ENCODE data around the gene ZFAND3. TPM values are rescaled to one million over a fixed set of nuclear protein-coding genes. Genes with fewer than 3 reads are reported as not detected.

ZFAND3 gene
- total RNA-seq, 1 experiment from 2014 or later, result 34.7 TPM

DNA sequence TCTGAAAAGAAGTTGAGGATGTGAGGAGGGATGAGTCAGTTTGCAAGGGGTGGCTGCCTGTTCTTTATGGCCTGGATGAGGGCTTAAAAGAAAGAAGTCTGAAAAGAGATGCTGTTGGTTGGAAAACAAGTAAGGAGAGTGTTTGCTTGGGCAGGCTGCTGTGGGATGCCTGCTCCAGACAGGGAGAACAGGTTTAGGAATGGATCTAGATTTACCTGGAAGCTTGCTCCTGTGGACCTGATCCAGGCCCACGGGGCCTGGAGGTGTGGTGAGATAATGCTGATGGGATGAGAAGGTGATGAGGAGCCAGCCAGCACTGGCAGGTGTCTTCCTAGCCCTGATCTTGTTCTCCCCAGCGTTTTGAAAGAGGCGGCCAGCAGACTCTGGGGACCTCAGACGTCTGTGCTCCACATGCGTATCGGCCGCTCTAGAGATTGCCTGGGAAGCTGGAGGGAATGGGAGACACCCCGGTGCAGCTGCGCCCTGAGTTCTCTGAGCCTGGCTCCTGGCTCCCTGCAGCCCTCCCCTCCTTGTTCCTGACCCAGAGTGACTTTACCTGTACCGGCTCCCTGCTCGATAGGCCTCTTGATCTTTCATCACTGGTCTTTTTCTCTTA, 331.3 kb downstream of the ZFAND3 start:
- in situ Hi-C loops (cut with HindIII; ENCODE audit: low sequenced_read_pairs), result no loop called here
- no peak for DNase-seq (ENCODE audit: low spot score)

DNA sequence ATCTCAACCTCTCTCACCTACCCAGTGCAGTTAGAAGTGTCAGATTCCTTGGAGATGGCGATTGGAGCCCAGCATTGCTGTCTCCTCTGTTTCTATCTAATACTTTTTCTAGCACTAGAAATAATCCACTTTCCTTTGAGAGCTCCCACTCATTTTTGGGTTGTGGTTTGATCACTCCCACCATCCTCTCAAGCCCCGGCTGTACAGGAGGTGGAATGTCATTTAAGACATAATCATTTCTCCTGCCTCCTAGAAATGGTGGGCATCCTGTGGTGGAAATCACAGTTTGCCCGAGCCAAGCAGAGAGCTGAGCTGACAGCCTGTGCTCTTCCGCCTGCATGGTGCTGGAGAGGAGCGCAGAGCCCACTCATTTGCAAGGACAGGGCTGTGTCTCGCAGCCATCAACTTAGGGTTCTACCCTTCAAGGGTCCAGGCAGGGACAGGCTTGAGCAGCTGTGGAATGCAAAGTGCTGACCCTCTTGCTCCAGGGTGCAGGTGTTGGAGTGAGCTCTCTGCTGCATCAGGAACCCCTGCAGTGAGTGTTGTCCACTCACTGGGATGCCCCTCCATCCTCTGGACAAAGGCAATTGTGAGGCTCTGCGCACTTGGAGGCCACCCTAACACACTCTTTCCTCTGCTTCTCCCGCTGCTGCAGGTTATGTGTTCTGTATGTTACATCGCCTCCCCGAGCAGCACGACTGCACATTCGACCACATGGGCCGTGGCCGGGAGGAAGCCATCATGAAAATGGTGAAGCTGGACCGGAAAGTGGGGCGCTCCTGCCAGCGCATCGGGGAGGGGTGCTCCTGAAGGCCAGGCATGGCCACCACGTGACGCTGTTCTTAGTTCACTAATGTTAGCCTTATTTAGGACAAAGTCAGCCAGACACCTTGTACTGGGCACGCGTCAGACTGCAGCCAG, 332.3 kb downstream of the ZFAND3 start:
- in situ Hi-C loops (cut with HindIII; ENCODE audit: low sequenced_read_pairs), result no loop called here
- no peak for DNase-seq (ENCODE audit: low spot score)

- DNase-seq (ENCODE audit: low spot score), result no peak
Observed at GRCh38 chr6:38152620-38153019, 333.1 kb downstream of the ZFAND3 start.

GRCh38 chr6:38153076-38153797, 333.7 kb downstream of the ZFAND3 start:
- in situ Hi-C loops (cut with HindIII; ENCODE audit: low sequenced_read_pairs), result no loop called here
- no peak for DNase-seq (ENCODE audit: low spot score)

More at GRCh38 chr6:38152620-38153019, 333.1 kb downstream of the ZFAND3 start:
- in situ Hi-C loops (cut with HindIII; ENCODE audit: low sequenced_read_pairs), result no loop called here

DNA sequence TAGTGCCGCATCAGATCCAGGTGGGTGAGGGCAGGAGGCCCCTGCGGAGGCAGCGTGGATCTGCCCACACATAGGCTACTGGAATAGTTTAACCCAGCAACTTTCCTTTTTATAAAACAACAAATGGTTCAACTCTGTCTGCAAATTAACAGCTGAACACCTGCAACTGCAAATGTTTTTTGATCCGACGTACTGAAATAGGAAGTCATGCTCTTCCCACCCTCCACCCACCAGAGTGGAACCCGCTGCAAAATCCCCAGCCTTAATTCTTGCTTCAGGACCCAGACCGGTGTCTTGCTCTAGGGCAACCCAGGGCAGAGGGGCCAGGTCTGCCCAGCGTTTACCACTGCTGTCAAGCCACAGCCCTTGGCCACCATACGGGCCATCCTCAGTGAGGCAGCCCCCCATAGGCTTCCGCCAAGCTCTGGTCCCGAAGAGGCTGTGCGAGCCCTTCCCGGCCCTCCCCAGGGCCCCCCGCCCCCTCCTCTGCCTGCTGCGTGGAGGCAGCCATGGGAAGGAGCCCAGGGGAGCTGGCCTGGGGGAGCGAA, 334.3 kb downstream of the ZFAND3 start:
- in situ Hi-C loops (cut with HindIII; ENCODE audit: low sequenced_read_pairs), result no loop called here
- DNase-seq (ENCODE audit: low spot score), result no peak

DNA sequence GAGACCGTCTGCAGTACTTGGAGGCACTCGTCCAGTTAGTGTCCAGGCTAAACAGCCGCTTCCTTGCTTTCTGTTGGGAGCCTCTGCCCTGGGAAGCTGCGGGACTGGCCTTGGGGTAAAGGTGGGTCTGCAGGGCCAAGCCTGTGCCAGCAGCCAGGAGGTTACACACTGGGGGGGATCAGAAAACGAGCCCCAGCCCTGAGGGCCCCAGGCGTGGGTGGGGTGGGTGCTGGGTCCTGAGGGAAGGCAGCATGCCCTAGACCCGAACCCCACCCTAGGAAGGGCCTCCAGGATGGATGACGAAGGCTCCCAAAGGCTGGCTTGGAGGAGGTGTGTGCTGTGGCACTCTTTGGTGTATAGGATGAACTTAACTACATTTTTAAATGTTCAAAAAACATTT, 335.2 kb downstream of the ZFAND3 start:
- no peak for DNase-seq (ENCODE audit: low spot score)
- in situ Hi-C loops (cut with HindIII; ENCODE audit: low sequenced_read_pairs), result no loop called here

- in situ Hi-C loops (cut with HindIII; ENCODE audit: low sequenced_read_pairs), result no loop called here
- DNase-seq (ENCODE audit: low spot score), result no peak
Observed at GRCh38 chr6:38155144-38155543, 335.6 kb downstream of the ZFAND3 start.

GRCh38 chr6:38155621-38156204, 336.2 kb downstream of the ZFAND3 start:
- in situ Hi-C loops (cut with HindIII; ENCODE audit: low sequenced_read_pairs), result no loop called here
- DNase-seq (ENCODE audit: low spot score), result no peak

DNA sequence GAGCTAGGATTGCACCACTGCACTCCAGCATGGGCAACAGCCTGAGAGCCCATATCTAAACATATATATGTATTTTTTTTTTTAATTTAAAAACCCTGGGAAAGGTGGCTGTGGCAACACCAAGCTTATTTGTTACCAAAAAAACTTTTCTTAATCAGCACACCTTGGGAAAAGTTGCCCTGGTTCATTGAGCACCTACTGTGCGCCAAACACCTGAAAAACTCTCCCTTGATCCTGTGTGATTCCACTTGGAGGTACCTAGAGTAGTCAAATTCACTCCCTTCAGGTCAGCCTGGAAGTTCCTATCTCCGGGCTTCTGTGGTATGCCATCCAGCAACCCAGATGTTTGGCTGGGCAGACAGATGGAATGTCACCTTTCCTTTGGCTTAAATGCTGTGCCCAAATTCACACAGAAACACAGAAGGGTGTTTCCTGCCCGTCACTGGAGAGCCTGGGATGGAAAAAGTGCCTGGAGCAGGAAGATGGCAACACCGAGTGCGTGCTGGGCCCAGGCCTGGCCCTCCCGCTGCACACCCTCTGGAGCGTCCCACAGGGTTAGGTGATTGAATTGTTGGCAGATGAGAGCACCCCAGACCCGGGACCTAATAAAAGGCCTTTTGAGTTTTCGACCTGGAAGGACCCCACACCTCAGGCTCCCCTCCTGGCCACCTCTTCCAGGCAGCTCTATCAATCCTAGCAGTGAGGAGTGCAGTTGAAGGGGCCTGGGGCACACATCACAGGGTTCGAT, 337.5 kb downstream of the ZFAND3 start:
- no peak for DNase-seq (ENCODE audit: low spot score)
- in situ Hi-C loops (cut with HindIII; ENCODE audit: low sequenced_read_pairs), result no loop called here

- no peak for DNase-seq (ENCODE audit: low spot score)
- in situ Hi-C loops (cut with HindIII; ENCODE audit: low sequenced_read_pairs), result no loop called here
Observed at GRCh38 chr6:38157905-38158304, 338.4 kb downstream of the ZFAND3 start.

DNA sequence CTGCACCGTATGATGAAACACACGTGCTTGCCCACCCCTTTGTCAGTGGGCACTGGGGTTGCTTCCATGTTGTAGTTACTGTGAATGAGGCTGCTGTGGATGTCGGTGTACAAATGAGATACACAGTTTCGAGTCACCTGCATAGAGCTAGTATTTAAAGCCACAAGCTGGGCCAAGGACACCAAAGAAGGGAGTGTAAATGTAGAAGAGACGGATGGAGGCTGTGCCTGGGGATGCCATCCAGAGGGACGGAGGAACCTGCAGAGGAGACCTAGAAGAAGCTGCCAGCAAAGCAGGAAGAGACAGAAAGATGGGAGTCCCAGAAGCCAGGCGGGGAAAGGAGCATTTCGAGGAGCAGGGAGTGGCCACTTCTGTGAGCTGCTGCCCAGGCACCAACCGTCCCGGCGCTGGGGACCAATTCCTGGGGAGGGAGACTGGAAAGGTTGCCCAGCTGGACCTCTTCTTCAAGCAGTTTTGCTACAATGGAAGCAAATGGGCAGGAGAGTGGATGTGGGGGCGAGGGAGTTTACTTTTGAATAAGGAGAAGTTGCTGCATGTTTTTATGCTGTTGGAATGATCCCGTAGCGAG, 339.3 kb downstream of the ZFAND3 start:
- in situ Hi-C loops (cut with HindIII; ENCODE audit: low sequenced_read_pairs), result no loop called here
- DNase-seq (ENCODE audit: low spot score), result no peak

GRCh38 chr6:38159596-38159995, 340.1 kb downstream of the ZFAND3 start:
- DNase-seq (ENCODE audit: low spot score), result no peak
- in situ Hi-C loops (cut with HindIII; ENCODE audit: low sequenced_read_pairs), result no loop called here

GRCh38 chr6:38160831-38161230, 341.3 kb downstream of the ZFAND3 start:
- DNase-seq (ENCODE audit: low spot score), result no peak
- in situ Hi-C loops (cut with HindIII; ENCODE audit: low sequenced_read_pairs), result no loop called here

- DNase-seq (ENCODE audit: low spot score), result no peak
- in situ Hi-C loops (cut with HindIII; ENCODE audit: low sequenced_read_pairs), result no loop called here
Observed at GRCh38 chr6:38161331-38161730, 341.8 kb downstream of the ZFAND3 start.

GRCh38 chr6:38161754-38162492, 342.4 kb downstream of the ZFAND3 start:
- no peak for DNase-seq (ENCODE audit: low spot score)
- in situ Hi-C loops (cut with HindIII; ENCODE audit: low sequenced_read_pairs), result no loop called here

DNA sequence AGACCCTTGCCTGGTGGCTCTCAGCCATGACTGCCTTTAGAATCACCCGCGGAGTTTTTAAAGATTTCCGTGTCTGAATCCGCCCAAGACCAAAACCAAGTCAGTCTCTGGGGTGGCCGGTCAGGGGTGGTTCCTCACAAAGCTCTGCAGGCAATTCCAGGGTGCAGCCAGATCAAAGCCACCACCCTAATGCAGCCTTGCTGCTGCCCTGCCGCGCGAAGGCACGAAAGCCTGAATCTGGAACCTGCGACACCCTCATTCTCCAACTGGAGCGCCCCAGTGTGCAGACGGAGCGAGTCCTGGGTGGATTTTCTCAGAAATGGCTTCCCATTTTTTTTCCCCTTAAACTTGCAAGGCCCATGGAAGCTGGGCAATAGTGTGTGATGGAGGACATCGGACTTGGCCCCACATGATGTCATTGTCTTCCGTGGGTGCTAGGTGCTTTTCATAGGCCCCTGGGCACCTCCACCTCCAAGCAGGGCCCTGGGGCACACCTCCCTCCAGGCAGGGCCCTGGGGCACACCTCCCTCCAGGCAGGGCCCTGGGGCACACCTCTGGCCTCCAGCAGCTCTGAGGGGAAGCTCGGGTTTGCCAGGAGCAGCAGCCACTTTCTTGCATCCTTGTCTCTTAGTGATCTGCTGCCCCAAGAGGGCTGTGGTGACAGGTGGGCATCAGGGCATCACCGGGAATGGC, 343.1 kb downstream of the ZFAND3 start:
- no peak for DNase-seq (ENCODE audit: low spot score)
- in situ Hi-C loops (cut with HindIII; ENCODE audit: low sequenced_read_pairs), result no loop called here

Data from G401 (cell line).